Stimulated activated CD4-positive, alpha-beta T cell treated with anti-CD3 and anti-CD28 coated beads, Interleukin-15, amount 100 ng/mL, for 48 hours (primary cell): ENCODE results near the gene HAL.
"Not testable (repeated sequence)": the region's sequence is repeated elsewhere in the genome, so short reads cannot be mapped to it uniquely, and the experiment has no call there.

Experiments used
- DNase-seq, 2 donors: peaks; one replicate each; pipeline ENCODE4 v3.0.0-alpha.2; 2020; ENCODE audit warnings: low read depth in 2 of 2

The HAL gene

GRCh38 chr12:95976416-95976832 is 19.7 kb downstream of the HAL start:
- DNase-seq = no peak

- DNase-seq = no peak
These were observed 20.7 kb downstream of the HAL start for GRCh38 chr12:95975491-95975890.

- no peak for DNase-seq
These were observed 21.8 kb downstream of the HAL start for GRCh38 chr12:95974358-95974757.

GRCh38 chr12:95972832-95973456 is 23.2 kb downstream of the HAL start:
- no peak for DNase-seq

- no peak for DNase-seq
These were observed 25.2 kb downstream of the HAL start for GRCh38 chr12:95970905-95971304.

GRCh38 chr12:95969116-95969515 is 27.0 kb downstream of the HAL start:
- DNase-seq = not testable (repeated sequence)

- no peak for DNase-seq
These were observed 28.8 kb downstream of the HAL start for GRCh38 chr12:95967301-95967700.

GRCh38 chr12:95966287-95966870 is 29.8 kb downstream of the HAL start:
- no peak for DNase-seq

- DNase-seq = no peak
These were observed 33.0 kb downstream of the HAL start for GRCh38 chr12:95963096-95963495.

- DNase-seq = no peak
These were observed 33.9 kb downstream of the HAL start for GRCh38 chr12:95962222-95962621.

- DNase-seq = no peak
These were observed 35.9 kb downstream of the HAL start for GRCh38 chr12:95960241-95960640.

GRCh38 chr12:95959107-95959506 is 37.0 kb downstream of the HAL start:
- DNase-seq = no peak

- DNase-seq = no peak
These were observed 39.5 kb downstream of the HAL start for GRCh38 chr12:95956557-95957145.

- no peak for DNase-seq
These were observed 40.5 kb downstream of the HAL start for GRCh38 chr12:95955549-95956159.

- DNase-seq = no peak
These were observed 43.1 kb downstream of the HAL start for GRCh38 chr12:95953000-95953399.

GRCh38 chr12:95951515-95951914 is 44.6 kb downstream of the HAL start:
- DNase-seq = no peak

- no peak for DNase-seq
These were observed 46.5 kb downstream of the HAL start for GRCh38 chr12:95949477-95950206.

- no peak for DNase-seq
These were observed 51.9 kb downstream of the HAL start for GRCh38 chr12:95944108-95944704.

- DNase-seq = peak; percentile 30 to 50
These were observed 52.8 kb downstream of the HAL start, which contains the start of gene AMDHD1 for GRCh38 chr12:95943330-95943842. Gene AMDHD1 (plus strand): TSS chr12:95943331. CDS start chr12:95943399, 68 bp downstream.

- peak; percentile 70 to 83 for DNase-seq
These were observed 53.4 kb downstream of the HAL start, which contains the start of gene CCDC38 for GRCh38 chr12:95942524-95943329. Gene CCDC38 (minus strand): TSS chr12:95942614. CDS start chr12:95936509, 6,105 bp downstream.
